ENCODE measurements around the gene THADA. TPM values are rescaled to one million over a fixed set of nuclear protein-coding genes. Genes with fewer than 3 reads are reported as not detected.
A peak's percentile ranks its signal among the peaks of the same experiment; 100 is the strongest.
"Not testable (repeated sequence)": the region's sequence is repeated elsewhere in the genome, so short reads cannot be mapped to it uniquely, and the experiment has no call there.

THADA gene
- total RNA-seq, 1 donor from 2014 or later: 28.3 TPM

DNA sequence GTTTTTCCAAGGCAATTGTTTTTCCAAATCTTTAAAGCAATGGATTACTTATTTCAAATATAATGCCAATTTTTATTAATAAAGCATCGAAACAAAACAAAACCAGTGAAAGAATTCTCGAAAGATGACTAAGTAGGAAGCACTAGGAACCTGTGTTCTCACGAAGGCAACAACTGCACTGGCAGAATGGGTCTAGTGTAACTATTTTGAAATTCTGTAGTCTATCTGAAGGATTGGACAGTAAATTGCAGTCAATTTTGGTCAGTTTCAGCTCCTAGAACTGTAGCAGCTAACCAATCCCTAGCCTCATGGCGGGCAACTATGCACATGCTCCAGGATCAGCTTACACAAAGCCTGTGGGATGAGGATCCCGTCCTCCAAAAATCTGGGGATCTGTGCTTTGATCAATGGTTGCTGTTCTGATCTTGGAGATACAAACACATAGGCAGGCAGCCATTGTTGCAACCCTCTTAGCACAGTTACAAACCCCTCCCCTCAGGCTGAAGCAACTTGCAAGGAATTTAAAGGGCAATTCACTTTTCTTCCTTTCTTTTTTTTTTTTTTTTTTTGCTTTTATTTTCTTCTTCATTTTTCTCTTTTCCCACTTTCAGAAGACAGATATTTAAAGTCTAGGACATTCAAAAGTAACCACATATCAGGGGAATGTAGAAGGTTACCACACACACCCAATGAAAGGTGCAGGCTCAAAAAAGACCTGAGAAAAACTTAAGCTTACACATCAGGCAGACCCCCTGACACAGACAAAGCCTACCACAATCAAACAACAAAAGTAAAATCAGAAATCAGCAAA lies 147.6 kb downstream of the THADA start:
- H3K4me1 Mint-ChIP-seq (ENCODE audit: unreplicated experiment): peaks cover 23% of the 10 kb centered on the region

DNA sequence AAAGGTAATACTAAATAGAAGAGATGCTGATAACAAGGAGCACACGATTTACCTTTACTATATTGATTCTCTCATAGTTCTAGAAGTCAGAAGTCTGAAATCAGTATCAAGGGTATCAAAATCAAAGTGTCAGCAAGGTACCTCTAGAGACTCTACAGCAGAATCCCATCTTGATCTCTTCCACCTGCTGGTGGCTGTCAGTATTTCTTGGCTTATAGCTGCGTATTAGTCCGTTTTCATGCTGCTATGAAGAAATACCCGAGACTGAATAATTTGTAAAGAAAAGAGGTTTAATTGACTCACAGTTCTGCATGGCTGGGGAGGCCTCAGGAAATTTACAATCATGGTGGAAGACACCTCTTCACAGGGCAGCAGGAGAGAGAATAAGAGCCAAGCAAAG lies 149.1 kb downstream of the THADA start:
- Mint-ChIP-seq H3K4me1 (ENCODE audit: unreplicated experiment) (peaks cover 14% of the 10 kb centered on the region), H3K36me3 (ENCODE audit: unreplicated experiment) (peaks cover 22% of the 10 kb centered on the region)
- DNase-seq (ENCODE audit: extremely low spot score, unreplicated experiment); H3K9me3 Mint-ChIP-seq (ENCODE audit: unreplicated experiment); H3K27ac Mint-ChIP-seq (ENCODE audit: unreplicated experiment); H3K4me3 Mint-ChIP-seq (ENCODE audit: unreplicated experiment); H3K27me3 Mint-ChIP-seq (ENCODE audit: unreplicated experiment): not testable (repeated sequence)

More for the DNA sequence above, 147.6 kb downstream of the THADA start:
- TF ChIP-seq, protein P1, sequence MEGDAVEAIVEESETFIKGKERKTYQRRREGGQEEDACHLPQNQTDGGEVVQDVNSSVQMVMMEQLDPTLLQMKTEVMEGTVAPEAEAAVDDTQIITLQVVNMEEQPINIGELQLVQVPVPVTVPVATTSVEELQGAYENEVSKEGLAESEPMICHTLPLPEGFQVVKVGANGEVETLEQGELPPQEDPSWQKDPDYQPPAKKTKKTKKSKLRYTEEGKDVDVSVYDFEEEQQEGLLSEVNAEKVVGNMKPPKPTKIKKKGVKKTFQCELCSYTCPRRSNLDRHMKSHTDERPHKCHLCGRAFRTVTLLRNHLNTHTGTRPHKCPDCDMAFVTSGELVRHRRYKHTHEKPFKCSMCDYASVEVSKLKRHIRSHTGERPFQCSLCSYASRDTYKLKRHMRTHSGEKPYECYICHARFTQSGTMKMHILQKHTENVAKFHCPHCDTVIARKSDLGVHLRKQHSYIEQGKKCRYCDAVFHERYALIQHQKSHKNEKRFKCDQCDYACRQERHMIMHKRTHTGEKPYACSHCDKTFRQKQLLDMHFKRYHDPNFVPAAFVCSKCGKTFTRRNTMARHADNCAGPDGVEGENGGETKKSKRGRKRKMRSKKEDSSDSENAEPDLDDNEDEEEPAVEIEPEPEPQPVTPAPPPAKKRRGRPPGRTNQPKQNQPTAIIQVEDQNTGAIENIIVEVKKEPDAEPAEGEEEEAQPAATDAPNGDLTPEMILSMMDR (IDR thresholded peaks at IDR 0.05): no peak
- no peak overlapping the region for H3K27ac Mint-ChIP-seq (ENCODE audit: unreplicated experiment)
- peaks cover 5% of the 10 kb centered on the region for H3K9me3 Mint-ChIP-seq (ENCODE audit: unreplicated experiment)
- H3K36me3 Mint-ChIP-seq (ENCODE audit: unreplicated experiment): peaks cover 23% of the 10 kb centered on the region
- H3K27me3 Mint-ChIP-seq (ENCODE audit: unreplicated experiment): no peaks in the 10 kb centered on the region
- no peak overlapping the region for H3K4me3 Mint-ChIP-seq (ENCODE audit: unreplicated experiment)
- no peak for DNase-seq (ENCODE audit: extremely low spot score, unreplicated experiment)

DNA sequence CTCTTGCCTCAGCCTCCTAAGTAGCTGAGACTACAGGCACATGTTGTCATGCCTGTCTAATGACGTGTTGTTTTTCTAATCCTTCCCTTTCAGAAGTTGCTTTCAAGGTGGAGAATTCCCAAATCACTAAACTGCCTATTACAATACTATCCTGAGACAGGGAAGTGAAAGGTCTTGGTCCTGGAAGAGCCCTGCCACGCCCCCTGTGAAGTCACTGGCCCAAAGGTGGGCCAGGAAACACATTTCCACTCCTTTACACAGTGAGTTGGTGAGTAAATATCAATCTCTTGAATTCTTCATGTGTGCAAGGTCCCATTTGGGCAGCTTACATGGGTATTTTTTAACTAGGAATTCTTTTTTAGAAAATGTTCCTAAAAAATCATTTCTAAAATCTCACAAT lies 150.1 kb downstream of the THADA start:
- Mint-ChIP-seq H3K27me3 (ENCODE audit: unreplicated experiment) (no peaks in the 10 kb centered on the region), H3K4me1 (ENCODE audit: unreplicated experiment) (peaks cover 10% of the 10 kb centered on the region), H3K36me3 (ENCODE audit: unreplicated experiment) (peaks cover 24% of the 10 kb centered on the region), H3K9me3 (ENCODE audit: unreplicated experiment) (peaks cover 5% of the 10 kb centered on the region), H3K27ac (ENCODE audit: unreplicated experiment) (peak overlapping the region; percentile 68), H3K4me3 (ENCODE audit: unreplicated experiment) (no peak overlapping the region)
- no peak for DNase-seq (ENCODE audit: extremely low spot score, unreplicated experiment)
- TF ChIP-seq, protein P1 (IDR thresholded peaks at IDR 0.05): no peak

DNA sequence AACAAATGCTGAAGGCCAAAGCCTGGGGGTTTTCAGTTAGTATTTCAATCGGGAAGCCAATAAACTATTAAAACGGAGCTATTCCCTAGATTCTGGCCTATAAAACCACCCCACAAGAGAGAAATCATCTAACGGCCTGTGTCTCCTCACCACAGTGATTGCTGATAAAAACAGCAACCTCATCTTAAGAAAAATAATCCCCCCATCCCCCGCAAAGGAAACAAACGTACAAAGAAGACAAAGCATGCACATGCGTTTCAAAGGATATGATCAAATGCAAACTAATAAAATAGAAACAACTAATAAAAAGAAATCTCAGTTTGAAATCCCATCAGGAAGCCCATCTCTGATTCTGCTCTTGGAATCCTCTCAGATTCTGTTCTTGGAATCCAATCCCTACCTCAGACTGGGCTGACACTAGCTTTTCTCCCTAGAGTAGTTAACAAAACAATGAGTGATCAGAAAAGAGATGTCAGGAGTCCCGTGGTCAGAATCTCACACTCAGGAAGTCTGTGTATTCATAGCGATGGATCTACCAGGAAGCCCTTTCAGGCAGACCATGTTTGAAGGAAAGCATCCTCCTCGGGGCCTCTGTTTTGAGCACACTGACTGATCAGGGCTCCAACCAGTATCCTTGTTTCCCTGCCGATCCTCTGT lies 150.7 kb downstream of the THADA start:
- Mint-ChIP-seq H3K27me3 (ENCODE audit: unreplicated experiment) (no peaks in the 10 kb centered on the region), H3K4me1 (ENCODE audit: unreplicated experiment) (peaks cover 10% of the 10 kb centered on the region), H3K4me3 (ENCODE audit: unreplicated experiment) (no peak overlapping the region), H3K9me3 (ENCODE audit: unreplicated experiment) (peaks cover 5% of the 10 kb centered on the region), H3K36me3 (ENCODE audit: unreplicated experiment) (peaks cover 24% of the 10 kb centered on the region), H3K27ac (ENCODE audit: unreplicated experiment) (peak overlapping the region; percentile 68)
- TF ChIP-seq, protein P1 (IDR thresholded peaks at IDR 0.05): no peak
- no peak for DNase-seq (ENCODE audit: extremely low spot score, unreplicated experiment)

DNA sequence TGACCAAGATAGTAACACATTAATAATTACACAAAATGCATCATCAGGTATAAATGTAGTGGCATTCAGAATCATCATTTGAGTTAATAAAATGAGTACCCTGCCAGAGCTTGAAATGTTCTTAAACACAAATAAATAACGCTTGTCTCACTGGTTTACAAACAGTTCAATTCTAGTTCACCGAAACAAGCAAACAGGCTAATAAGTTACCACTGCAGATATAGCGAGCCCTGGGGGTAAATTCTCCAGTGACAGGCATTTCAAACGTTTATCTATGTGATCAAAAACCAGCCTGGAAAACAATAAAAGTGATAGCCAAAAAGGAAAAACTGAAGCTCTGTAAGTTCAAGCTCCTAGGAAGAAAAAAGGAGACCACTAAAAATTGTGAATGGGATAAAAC lies 152.6 kb downstream of the THADA start:
- H3K36me3 Mint-ChIP-seq (ENCODE audit: unreplicated experiment): peaks cover 14% of the 10 kb centered on the region
- H3K4me3 Mint-ChIP-seq (ENCODE audit: unreplicated experiment): no peak overlapping the region
- H3K27ac Mint-ChIP-seq (ENCODE audit: unreplicated experiment): no peak overlapping the region
- TF ChIP-seq, protein P1 (IDR thresholded peaks at IDR 0.05): no peak
- peaks cover 12% of the 10 kb centered on the region for H3K4me1 Mint-ChIP-seq (ENCODE audit: unreplicated experiment)
- no peaks in the 10 kb centered on the region for H3K9me3 Mint-ChIP-seq (ENCODE audit: unreplicated experiment)
- DNase-seq (ENCODE audit: extremely low spot score, unreplicated experiment): no peak
- H3K27me3 Mint-ChIP-seq (ENCODE audit: unreplicated experiment): no peaks in the 10 kb centered on the region

Data from osteocyte (in vitro differentiated cells).